ENCODE measurements around the gene FGF2.

FGF2 gene

DNA sequence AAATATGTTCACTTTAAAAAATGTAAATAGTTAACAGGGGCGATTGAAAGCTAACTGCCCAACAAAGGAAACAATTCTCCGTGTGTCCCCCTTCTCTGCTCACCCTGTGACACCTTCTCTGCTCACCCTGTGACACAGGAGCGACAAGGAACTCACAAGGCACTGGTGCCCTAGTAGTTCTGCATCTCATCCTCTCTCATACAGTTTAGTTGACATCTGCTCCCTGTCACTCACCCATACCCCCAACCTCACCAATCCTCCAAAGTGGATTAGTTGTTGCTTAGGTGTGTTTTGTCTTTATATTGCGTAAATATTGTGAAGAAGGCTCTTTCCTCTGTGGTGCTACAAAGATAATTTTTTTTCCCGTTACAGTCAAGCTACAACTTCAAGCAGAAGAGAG lies 49.3 kb downstream of the FGF2 start:
- no peak for FAIRE-seq

DNA sequence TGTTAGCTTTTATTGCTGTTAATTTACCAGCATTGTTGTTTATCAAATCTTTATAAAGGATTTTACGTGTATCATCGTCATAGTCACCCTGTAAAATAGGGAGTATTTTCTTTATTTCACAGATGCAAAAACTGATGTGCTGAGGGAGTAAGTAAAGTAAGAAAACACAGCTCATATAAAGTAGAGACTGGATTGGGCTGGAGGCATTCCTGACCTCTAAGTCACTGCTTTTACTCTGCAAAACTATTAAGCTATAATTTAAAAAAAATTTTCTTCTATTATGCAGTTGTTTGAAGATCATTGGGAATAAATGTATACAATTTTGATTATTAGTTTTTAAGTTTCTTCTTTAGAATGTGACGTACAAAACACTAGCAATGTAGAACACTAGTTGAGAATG lies 49.8 kb downstream of the FGF2 start:
- FAIRE-seq: no peak
- no peak for TF ChIP-seq CTCF (IDR thresholded peaks at IDR 0.05; ENCODE audit: insufficient read depth, missing control alignments)

More for the DNA sequence above, 49.3 kb downstream of the FGF2 start:
- TF ChIP-seq CTCF (IDR thresholded peaks at IDR 0.05; ENCODE audit: insufficient read depth, missing control alignments): no peak
- DNase-seq (ENCODE audit: insufficient read length, low spot score): no peak

DNA sequence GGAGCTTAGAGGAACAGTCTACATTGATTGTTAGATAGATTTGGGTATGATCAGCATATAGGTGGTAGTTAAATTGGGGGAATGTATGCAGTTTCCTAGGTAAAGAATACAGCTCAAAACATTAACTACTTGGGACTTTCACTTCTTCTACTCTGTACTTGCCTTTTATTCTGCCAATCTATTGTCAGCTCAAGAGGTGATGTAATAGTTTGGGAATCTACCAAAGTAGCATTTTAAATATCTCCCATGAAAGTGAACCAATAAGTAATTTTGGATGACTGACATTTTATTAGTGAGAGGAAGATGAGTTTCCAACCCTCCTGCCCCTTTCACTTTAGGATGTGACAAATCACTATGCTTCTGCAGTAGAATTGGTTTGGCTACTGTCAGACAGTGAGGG lies 52.4 kb downstream of the FGF2 start:
- DNase-seq (ENCODE audit: insufficient read length, low spot score): no peak
- FAIRE-seq: no peak
- TF ChIP-seq CTCF (IDR thresholded peaks at IDR 0.05; ENCODE audit: insufficient read depth, missing control alignments): no peak

More for the DNA sequence above, 49.8 kb downstream of the FGF2 start:
- DNase-seq (ENCODE audit: insufficient read length, low spot score): no peak

DNA sequence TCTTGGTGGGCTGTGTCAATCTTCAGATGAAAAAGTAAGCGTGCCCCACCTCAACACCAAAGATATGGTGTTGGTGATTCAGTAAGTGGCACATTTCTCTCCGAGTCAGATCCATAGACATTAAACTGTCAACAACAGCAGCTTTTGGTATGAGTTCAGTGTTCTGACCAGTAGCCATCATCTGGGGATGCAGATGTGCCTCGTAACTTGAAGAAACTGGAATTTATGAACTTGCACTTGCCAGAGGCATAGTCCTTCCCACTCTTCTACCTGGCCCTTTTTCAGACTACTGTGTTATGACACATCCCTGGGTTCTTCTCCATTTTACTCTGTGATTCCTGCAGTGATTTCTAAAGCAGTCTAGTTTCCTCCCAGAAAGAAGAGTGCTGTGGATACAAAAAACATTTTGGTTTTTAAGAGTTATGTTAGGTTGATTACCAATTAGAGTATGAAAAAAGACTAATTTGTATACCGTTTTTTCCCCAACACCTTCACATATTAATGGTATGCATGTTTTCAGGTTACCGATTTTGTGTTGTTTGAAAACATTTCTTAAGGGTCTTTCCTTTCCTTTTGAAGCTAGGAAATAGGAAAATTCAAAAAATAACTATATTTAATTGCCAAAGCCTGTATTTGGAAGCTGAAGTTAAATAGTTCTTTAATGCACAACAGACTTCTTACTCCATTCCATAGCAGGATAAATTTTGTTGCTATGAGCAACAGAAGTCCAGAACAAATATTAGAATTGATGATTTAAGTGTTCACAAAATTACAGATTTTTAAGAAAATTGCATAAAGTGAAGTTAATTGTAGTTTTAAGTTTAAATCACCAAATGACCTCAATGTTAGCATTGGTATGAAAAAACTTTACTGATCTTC lies 56.5 kb downstream of the FGF2 start:
- no peak for FAIRE-seq
- TF ChIP-seq CTCF (IDR thresholded peaks at IDR 0.05; ENCODE audit: insufficient read depth, missing control alignments): no peak
- no peak for DNase-seq (ENCODE audit: insufficient read length, low spot score)

- DNase-seq (ENCODE audit: insufficient read length, low spot score) (no peak), FAIRE-seq (no peak)
- TF ChIP-seq CTCF (IDR thresholded peaks at IDR 0.05; ENCODE audit: insufficient read depth, missing control alignments): no peak
Observed at GRCh38 chr4:122884499-122884898, 57.9 kb downstream of the FGF2 start.

- DNase-seq (ENCODE audit: insufficient read length, low spot score) (no peak), FAIRE-seq (no peak)
- TF ChIP-seq CTCF (IDR thresholded peaks at IDR 0.05; ENCODE audit: insufficient read depth, missing control alignments): no peak
Observed at GRCh38 chr4:122889726-122890125, 63.1 kb downstream of the FGF2 start.

GRCh38 chr4:122890147-122890795 lies 63.6 kb downstream of the FGF2 start:
- no peak for TF ChIP-seq CTCF (IDR thresholded peaks at IDR 0.05; ENCODE audit: insufficient read depth, missing control alignments)
- FAIRE-seq: no peak
- DNase-seq (ENCODE audit: insufficient read length, low spot score): no peak

Measured in D721Med (cell line).